Inferior parietal cortex (tissue), 1 donor: ENCODE data around the gene DGKI.

ENCODE experiments used
- DNase-seq: peaks from one replicate; pipeline ENCODE4 v3.0.0-alpha.2; 2016; ENCODE audit errors: extremely low spot score

Gene DGKI

GRCh38 chr7:137687556-137688265, 159.1 kb downstream of the DGKI start:
- no peak for DNase-seq

- no peak for DNase-seq
These were observed 161.2 kb downstream of the DGKI start for GRCh38 chr7:137685433-137686164.

- DNase-seq, result no peak
These were observed 162.0 kb downstream of the DGKI start for GRCh38 chr7:137684776-137685175.

GRCh38 chr7:137684316-137684715, 162.5 kb downstream of the DGKI start:
- DNase-seq, result no peak

GRCh38 chr7:137682596-137682995, 164.2 kb downstream of the DGKI start:
- no peak for DNase-seq

- no peak for DNase-seq
These were observed 164.9 kb downstream of the DGKI start for GRCh38 chr7:137681657-137682562.

- no peak for DNase-seq
These were observed 172.0 kb downstream of the DGKI start for GRCh38 chr7:137674551-137675409.

- no peak for DNase-seq
These were observed 172.7 kb downstream of the DGKI start for GRCh38 chr7:137674048-137674447.

GRCh38 chr7:137671920-137672319, 174.9 kb downstream of the DGKI start:
- no peak for DNase-seq

- no peak for DNase-seq
These were observed 176.3 kb downstream of the DGKI start for GRCh38 chr7:137670222-137671064.

GRCh38 chr7:137669706-137670105, 177.1 kb downstream of the DGKI start:
- DNase-seq, result no peak

GRCh38 chr7:137668404-137668803, 178.4 kb downstream of the DGKI start:
- DNase-seq, result no peak

GRCh38 chr7:137667633-137668387, 179.0 kb downstream of the DGKI start:
- no peak for DNase-seq

- no peak for DNase-seq
These were observed 181.9 kb downstream of the DGKI start for GRCh38 chr7:137664846-137665245.

- no peak for DNase-seq
These were observed 185.1 kb downstream of the DGKI start for GRCh38 chr7:137661634-137662033.

GRCh38 chr7:137658190-137658900, 188.4 kb downstream of the DGKI start:
- DNase-seq, result no peak

- no peak for DNase-seq
These were observed 189.1 kb downstream of the DGKI start for GRCh38 chr7:137657476-137658189.

GRCh38 chr7:137656850-137657232, 189.9 kb downstream of the DGKI start:
- no peak for DNase-seq
